ENCODE results near the gene NMNAT3. TPM values are rescaled to one million over a fixed set of nuclear protein-coding genes. Genes with fewer than 3 reads are reported as not detected.

The NMNAT3 gene
- total RNA-seq, 6 experiments from 2014 or later: 1.3 to 3.6 (median 2.6) TPM

DNA sequence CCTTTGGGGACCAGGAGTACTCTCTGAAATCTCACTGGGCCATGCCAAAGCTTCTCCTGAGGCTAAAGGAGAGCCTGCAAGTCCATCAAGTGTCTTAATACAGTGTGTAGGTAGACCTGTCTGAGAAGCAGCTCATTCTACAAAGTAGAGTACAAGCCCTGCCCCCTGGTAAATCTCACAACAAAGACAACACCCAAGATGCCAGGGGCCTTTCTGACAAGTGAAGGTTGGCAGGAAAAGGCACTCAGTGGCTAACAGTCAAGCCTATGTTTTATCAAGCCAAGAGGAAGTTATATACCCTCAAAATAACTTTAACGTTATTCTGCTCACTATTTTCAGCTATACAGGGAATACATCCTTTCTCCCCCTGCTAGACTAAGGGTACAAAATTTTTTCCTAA lies 58.3 kb downstream of the NMNAT3 start:
- Histone ChIP-seq H3K27ac (no peak overlapping the region), H3K27me3 (no peaks in the 10 kb centered on the region), H3K36me3 (no peaks in the 10 kb centered on the region), H3K9me3 (no peaks in the 10 kb centered on the region), H3K4me1 (no peaks in the 10 kb centered on the region), H3K4me3 (no peak overlapping the region)
- ATAC-seq: no peak
- intact Hi-C loops (cut with DNase I): no loop called here
- DNase-seq: no peak
- 38% methylated on average over 1 of the region's 1 CpG for WGBS (ENCODE audit: insufficient coverage, low coverage, low lambda C conversion rate, missing lambda C conversion rate)
- TF ChIP-seq, protein P1, sequence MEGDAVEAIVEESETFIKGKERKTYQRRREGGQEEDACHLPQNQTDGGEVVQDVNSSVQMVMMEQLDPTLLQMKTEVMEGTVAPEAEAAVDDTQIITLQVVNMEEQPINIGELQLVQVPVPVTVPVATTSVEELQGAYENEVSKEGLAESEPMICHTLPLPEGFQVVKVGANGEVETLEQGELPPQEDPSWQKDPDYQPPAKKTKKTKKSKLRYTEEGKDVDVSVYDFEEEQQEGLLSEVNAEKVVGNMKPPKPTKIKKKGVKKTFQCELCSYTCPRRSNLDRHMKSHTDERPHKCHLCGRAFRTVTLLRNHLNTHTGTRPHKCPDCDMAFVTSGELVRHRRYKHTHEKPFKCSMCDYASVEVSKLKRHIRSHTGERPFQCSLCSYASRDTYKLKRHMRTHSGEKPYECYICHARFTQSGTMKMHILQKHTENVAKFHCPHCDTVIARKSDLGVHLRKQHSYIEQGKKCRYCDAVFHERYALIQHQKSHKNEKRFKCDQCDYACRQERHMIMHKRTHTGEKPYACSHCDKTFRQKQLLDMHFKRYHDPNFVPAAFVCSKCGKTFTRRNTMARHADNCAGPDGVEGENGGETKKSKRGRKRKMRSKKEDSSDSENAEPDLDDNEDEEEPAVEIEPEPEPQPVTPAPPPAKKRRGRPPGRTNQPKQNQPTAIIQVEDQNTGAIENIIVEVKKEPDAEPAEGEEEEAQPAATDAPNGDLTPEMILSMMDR (IDR thresholded peaks at IDR 0.05): no peak
- TF ChIP-seq POLR2A (IDR thresholded peaks at IDR 0.05): no peak

DNA sequence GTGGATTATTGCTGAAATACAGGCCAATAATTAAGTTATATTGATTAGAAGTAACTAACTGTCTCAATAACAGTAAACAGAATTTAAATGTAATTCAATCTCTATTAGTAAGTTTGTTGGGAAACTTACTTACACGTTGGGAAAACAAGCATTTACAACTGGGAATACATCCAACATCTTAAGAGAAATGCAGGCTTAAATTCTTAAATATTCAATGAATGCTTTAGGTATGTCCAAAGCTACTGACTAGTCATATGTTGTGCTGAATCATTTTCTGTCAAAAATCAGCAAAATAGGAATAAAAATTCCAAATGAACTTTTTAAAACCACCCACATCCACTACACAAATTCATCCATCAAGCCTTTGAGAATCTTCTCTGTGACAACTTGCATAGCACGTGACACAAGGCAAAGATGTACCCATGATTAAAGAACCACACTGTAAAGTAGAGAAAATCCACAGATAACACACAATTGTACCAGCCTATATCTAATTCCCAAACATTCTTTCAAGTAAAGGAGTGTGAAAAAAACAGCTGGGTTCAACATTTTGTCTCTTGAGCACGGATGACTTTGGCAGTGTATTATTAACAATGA lies 60.0 kb downstream of the NMNAT3 start:
- H3K4me1 ChIP-seq: no peaks in the 10 kb centered on the region
- DNase-seq (no peak), ATAC-seq (no peak)
- 79% methylated on average over 3 of the region's 3 CpGs for WGBS (ENCODE audit: insufficient coverage, low coverage, low lambda C conversion rate, missing lambda C conversion rate)
- no peaks in the 10 kb centered on the region for H3K27me3 ChIP-seq
- intact Hi-C loops (cut with DNase I): no loop called here
- TF ChIP-seq, protein P1 (IDR thresholded peaks at IDR 0.05): no peak
- no peak for TF ChIP-seq POLR2A (IDR thresholded peaks at IDR 0.05)
- no peak overlapping the region for H3K27ac ChIP-seq
- H3K9me3 ChIP-seq: no peaks in the 10 kb centered on the region
- no peaks in the 10 kb centered on the region for H3K36me3 ChIP-seq
- no peak overlapping the region for H3K4me3 ChIP-seq

DNA sequence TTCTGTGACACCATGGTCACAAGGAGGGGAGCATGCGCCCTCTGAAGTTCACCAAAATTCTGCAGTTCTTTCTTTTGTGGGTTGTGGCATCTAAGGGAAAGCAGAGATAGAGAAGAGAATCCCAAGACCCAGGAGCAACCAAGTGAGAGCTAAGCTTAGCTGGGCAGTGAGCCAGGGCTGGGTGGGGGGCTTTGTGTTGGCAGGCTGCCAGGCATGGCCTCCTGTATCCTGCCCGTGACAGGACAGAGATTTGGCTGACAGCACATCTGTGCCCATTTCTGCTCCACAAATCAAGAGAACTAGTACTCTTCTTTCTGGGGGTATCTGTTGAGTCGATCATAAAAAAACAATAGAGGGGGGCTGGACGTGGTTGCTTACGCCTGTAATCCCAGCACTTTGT lies 66.2 kb downstream of the NMNAT3 start:
- WGBS (ENCODE audit: insufficient coverage, low coverage, low lambda C conversion rate, missing lambda C conversion rate): 87% methylated on average over 3 of the region's 5 CpGs

DNA sequence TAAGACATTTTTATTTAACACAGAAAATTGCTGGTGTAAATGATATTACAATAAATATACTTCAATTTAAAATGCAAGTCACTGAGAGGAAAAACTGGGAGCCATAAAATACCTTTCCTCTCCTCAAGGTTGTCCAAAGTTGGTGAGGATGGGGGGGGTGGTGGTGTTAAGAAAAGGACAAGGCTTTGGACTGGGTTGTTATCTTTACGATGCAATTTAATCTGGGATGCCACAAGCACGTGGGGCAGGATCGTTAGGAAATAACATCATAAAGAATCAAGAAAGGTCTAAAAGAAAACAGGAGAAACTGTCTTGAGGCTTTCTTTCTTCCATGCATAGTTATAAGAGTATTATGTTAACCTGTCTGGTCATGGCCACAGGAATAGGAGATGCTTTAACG lies 66.9 kb downstream of the NMNAT3 start:
- Histone ChIP-seq H3K27ac (no peak overlapping the region), H3K4me3 (no peak overlapping the region), H3K36me3 (no peaks in the 10 kb centered on the region), H3K4me1 (no peaks in the 10 kb centered on the region), H3K9me3 (no peaks in the 10 kb centered on the region), H3K27me3 (no peaks in the 10 kb centered on the region)
- intact Hi-C loops (cut with DNase I): no loop called here
- TF ChIP-seq, protein P1 (IDR thresholded peaks at IDR 0.05): no peak
- no peak for TF ChIP-seq POLR2A (IDR thresholded peaks at IDR 0.05)
- no peak for DNase-seq
- ATAC-seq: no peak
- WGBS (ENCODE audit: insufficient coverage, low coverage, low lambda C conversion rate, missing lambda C conversion rate): 63% methylated on average over 4 of the region's 4 CpGs

More for the DNA sequence above, 66.2 kb downstream of the NMNAT3 start:
- Histone ChIP-seq H3K4me3 (no peak overlapping the region), H3K27ac (no peak overlapping the region), H3K27me3 (no peaks in the 10 kb centered on the region), H3K4me1 (no peaks in the 10 kb centered on the region), H3K9me3 (no peaks in the 10 kb centered on the region), H3K36me3 (no peaks in the 10 kb centered on the region)
- no peak for DNase-seq
- ATAC-seq: no peak
- TF ChIP-seq POLR2A (IDR thresholded peaks at IDR 0.05): no peak
- TF ChIP-seq, protein P1 (IDR thresholded peaks at IDR 0.05): no peak
- intact Hi-C loops (cut with DNase I): no loop called here

DNA sequence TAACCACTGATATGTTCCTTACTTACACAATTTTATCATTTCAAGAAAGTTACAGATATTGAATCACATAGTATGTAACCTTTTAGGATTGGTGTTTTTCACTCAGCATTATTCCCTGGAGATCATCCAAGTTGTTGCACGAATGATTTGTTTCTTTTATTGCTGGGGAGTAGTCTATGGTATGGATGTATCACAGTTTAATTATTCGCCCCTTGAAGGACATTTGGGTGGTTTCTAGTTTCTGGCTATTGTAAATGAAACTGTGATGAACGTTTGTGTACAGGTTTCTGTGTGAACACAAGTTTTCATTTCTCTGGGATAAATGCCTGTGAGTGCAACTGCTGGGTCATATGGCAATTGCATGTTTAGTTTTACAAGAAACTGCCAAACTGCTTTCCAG lies 68.8 kb downstream of the NMNAT3 start:
- Histone ChIP-seq H3K4me1 (no peaks in the 10 kb centered on the region), H3K36me3 (no peaks in the 10 kb centered on the region), H3K4me3 (no peak overlapping the region), H3K9me3 (no peaks in the 10 kb centered on the region), H3K27me3 (no peaks in the 10 kb centered on the region), H3K27ac (no peak overlapping the region)
- intact Hi-C loops (cut with DNase I): no loop called here
- WGBS (ENCODE audit: insufficient coverage, low coverage, low lambda C conversion rate, missing lambda C conversion rate): 81% methylated on average over 3 of the region's 3 CpGs
- TF ChIP-seq, protein P1 (IDR thresholded peaks at IDR 0.05): no peak
- no peak for TF ChIP-seq POLR2A (IDR thresholded peaks at IDR 0.05)
- ATAC-seq: no peak
- no peak for DNase-seq

All from right lobe of liver (tissue), 6 donors.